HuH-7.5 (cell line): Measurements from ENCODE around the gene SEC22B.
"Not testable (repeated sequence)": the region's sequence is repeated elsewhere in the genome, so short reads cannot be mapped to it uniquely, and the experiment has no call there.

Experiments
- DNase-seq: peaks from one replicate; pipeline ENCODE4 v3.0.0; 2011; ENCODE audit warnings: low spot score

Gene SEC22B

DNA sequence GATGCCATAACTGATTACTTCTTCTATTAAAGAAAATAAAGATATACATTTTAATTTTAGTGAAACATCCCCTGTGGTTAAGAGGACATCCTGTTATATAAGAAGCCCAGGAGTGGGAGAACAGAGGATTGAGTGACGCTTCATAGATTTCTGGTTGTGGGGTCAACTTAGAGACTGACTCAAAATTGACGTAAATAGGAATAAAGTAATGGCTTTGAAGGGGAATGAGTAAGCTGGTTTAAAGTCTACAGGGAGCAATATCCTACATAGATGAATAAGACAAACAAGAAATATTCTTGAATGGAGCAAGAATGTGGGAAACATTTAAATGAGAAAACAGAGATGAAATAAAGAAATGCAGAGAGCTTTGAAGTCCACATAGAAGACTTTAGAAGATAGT lies 60.2 kb downstream of the SEC22B start:
- DNase-seq = not testable (repeated sequence)

GRCh38 chr1:120113134-120113533 lies 63.2 kb downstream of the SEC22B start:
- DNase-seq = not testable (repeated sequence)

DNA sequence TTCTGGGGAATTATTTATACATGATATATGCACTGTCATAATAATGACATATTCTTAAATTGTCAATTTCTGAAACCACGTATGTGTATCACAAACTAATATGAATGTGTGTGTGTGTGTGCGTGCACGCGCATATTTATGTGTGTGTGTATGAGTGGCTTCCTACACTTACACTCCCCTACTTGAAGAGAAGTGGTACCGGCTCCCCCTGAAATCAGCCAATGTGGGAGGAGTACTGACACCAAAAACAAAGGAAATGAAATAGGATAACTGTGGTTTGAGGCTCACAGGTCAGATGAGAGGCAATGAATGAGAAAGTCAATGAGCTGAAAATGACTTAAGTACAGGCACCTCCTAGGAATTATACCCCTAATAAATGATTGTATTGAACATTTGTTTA lies 64.1 kb downstream of the SEC22B start:
- DNase-seq = not testable (repeated sequence)

GRCh38 chr1:120111771-120112170 lies 64.5 kb downstream of the SEC22B start:
- DNase-seq = not testable (repeated sequence)

GRCh38 chr1:120111008-120111407 lies 65.3 kb downstream of the SEC22B start:
- DNase-seq = not testable (repeated sequence)

GRCh38 chr1:120109656-120110055 lies 66.7 kb downstream of the SEC22B start:
- not testable (repeated sequence) for DNase-seq

DNA sequence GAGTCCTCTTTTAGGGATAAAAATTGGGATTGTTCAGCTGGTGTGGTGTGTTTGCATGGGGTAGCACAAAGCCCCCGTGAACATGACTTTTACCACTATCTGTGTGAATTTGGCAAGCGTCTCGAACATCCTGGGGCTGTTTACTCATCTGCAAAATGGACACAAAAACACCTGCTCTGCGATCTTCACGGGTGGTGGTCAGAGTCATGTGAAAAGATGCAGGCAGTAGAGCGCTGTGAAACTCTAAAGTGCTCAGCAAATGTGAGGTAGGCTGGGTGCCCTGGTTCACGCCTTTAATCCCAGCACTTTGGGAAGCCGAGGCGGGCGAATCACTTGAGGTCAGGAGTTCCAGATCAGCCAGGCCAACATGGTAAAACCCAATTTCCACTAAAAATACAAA lies 67.1 kb downstream of the SEC22B start:
- not testable (repeated sequence) for DNase-seq

GRCh38 chr1:120105288-120105687 lies 71.0 kb downstream of the SEC22B start:
- not testable (repeated sequence) for DNase-seq

DNA sequence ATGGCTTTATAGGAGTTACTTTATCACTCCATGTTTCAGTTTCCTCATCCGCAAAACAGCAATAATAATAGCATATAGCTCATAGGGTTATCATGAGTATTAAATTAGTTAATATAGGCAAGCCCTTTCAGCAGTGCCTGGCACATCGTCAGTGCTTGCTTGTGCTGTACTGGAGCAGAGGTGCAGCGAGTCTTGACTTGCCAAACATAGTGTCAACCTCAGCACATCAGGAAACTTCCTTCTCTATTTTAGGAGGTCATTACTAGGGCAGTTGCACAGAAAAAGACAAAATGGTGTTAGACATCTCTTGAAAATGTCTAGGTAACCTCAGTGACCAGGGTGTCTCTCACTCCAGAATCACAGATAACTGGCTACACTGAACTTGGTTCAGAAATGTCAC lies 72.6 kb downstream of the SEC22B start:
- not testable (repeated sequence) for DNase-seq

DNA sequence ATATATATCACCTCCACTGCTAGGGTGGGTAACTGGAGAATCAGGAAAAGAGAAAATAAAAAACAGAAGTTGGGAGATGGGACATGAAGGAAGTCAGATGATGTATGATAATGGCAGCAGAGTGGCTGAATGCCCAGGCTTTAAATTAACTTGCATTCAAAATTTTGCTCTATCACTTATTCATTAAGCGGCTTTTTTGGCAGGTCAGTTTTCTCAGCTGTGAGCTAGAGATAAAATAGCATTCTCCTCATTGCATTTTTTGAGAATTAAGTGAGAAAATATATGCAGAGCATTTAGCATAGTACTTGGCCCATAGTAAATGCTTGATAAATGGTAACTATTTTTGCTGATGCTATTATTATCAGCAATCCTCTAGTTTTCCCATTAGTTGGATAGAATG lies 74.7 kb downstream of the SEC22B start:
- not testable (repeated sequence) for DNase-seq
